Stimulated activated CD8-positive, alpha-beta memory T cell treated with anti-CD3 and anti-CD28 coated beads, Interleukin-2, amount 100 ng/mL, for 48 hours (primary cell): ENCODE measurements around the gene PKP4.

ENCODE experiments used
- DNase-seq, 2 donors: peaks; one replicate each; pipeline ENCODE4 v3.0.0-alpha.2; 2020; ENCODE audit warnings: low read depth in 2 of 2

Gene PKP4

DNA sequence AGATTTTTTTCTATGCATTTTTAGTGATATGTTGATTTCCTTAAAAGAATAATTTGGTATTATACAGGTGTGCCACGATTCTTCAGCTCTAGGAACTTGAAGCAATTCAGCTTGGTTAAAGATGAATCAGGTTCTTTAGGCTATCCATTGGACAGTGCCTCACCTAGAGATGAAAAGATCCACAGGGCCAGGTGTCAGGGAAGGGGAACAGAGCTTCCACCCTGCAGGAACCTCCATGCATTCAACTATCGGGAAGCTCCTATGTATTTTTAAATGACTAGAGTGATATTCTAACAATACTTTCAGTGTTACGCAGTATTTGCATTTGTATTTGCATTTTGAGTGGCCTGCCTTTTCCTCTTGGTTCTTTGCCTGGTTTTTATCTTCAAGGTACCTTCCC is 40.2 kb downstream of the PKP4 start:
- DNase-seq = no peak

DNA sequence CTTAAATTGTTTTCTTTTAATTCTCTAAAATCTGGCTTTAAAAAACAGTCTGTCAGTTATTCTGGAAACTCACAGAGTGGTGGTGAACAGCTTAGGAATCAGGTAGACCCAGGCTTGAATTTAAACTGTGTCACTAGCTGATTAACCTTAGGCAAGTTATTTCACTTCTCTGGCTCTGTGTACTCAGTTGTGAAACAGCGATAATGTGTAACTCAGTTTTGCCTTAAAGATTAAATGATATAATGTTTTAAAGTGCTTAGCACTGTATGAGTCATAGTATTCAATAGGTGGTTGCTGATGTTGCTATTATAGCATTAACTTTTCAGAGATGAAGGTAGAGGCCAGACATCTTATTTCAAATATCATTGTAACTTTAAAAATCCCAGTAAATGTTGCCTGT is 40.7 kb downstream of the PKP4 start:
- DNase-seq = no peak

DNA sequence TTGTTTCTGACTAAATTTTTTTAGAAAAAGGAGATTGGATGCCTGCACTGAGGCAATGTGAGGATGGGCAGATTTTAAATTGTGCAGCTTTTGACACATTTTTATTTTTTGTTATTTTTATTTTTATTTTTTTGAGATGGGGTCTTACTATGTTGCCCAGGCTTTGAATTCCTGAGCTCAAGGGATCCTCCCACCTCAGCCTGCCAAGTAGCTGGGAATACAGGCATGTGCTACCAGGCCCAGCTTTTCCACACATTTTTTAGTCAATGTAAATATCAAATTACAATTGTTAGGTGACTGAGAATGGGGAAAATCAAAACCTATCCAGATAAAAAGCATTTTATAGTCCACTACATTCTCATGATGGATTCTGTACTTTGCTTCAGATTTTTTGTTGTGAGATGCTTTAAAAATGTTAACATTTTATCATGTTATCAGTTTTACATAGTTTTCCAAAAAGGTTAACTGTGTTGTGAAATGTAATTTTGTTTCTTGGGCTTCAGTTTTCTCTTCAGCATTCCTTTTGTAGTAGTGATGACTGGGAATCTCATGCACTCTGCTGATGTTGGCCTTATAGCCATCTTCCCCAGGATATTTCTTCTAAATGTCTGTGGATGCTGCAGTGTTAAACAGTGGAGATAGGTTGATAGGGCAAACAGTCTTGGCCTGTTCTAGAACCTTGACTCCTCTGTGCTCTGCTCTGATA is 41.4 kb downstream of the PKP4 start:
- no peak for DNase-seq

GRCh38 chr2:158498749-158499136 is 42.0 kb downstream of the PKP4 start:
- no peak for DNase-seq

DNA sequence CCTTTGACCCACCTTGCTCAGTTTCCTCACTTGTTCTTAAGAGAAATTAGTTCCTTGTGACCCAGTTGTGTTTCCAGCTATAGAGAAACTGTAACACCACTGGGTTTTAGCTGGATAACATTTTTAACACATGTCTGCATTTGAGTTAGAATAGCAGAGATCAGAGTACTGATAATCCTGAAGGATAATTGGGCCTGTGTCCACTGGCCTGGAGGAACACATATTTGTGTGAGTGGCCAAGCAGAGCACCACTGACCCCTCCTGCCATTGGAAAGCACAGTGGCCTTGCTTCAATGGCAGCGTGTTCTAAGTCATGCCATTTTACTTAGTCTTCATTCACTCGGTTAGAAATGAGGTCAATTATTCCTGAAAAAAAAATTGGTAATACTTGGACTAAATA is 42.6 kb downstream of the PKP4 start:
- no peak for DNase-seq

GRCh38 chr2:158500333-158500732 is 43.6 kb downstream of the PKP4 start:
- DNase-seq = no peak

DNA sequence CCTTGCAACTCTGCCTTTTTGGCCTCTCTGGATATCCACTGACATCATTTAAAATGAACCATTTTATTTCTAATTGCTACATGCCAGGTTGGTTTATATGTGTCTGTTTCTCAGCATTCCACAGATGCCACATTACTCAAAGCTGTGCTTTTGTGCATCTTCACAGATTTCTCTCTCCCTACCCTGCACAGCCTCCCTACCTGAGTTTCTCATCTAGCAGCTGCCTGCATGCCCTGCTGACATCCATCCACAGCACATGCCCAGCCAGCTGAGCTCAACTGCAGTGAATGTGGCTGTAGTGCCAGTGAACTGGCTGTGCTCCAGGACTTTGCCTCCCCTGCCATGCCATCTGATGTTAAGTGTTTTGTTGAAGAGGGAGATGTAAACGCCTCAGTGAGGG is 44.5 kb downstream of the PKP4 start:
- no peak for DNase-seq

- DNase-seq = no peak
These were observed 46.2 kb downstream of the PKP4 start for GRCh38 chr2:158502974-158503373.

- DNase-seq = no peak
These were observed 47.3 kb downstream of the PKP4 start for GRCh38 chr2:158504088-158504487.

GRCh38 chr2:158505448-158505934 is 48.7 kb downstream of the PKP4 start:
- no peak for DNase-seq

DNA sequence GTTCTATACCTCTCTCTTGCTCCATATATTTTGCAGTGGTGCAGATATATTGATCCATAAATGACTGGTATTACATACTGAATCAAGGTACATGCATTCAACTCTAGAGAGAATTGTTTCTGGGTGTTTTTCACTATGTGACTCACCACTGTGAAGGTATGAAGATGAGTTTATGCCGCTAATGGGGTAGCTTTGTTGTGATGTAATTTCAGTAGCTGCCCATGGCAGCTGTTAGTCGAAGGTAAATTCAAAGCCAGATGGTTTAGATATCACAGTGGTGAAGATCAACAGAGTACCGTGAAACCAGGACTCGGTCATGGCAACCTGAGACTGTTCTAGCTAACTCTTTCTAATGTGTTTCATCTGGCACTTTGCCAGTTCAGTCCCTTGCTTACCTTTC is 50.4 kb downstream of the PKP4 start:
- DNase-seq = no peak

- DNase-seq = no peak
These were observed 50.9 kb downstream of the PKP4 start for GRCh38 chr2:158507679-158508078.

GRCh38 chr2:158509928-158510797 is 53.4 kb downstream of the PKP4 start:
- no peak for DNase-seq

- no peak for DNase-seq
These were observed 54.1 kb downstream of the PKP4 start for GRCh38 chr2:158510887-158511286.

- no peak for DNase-seq
These were observed 55.0 kb downstream of the PKP4 start for GRCh38 chr2:158511706-158512105.

DNA sequence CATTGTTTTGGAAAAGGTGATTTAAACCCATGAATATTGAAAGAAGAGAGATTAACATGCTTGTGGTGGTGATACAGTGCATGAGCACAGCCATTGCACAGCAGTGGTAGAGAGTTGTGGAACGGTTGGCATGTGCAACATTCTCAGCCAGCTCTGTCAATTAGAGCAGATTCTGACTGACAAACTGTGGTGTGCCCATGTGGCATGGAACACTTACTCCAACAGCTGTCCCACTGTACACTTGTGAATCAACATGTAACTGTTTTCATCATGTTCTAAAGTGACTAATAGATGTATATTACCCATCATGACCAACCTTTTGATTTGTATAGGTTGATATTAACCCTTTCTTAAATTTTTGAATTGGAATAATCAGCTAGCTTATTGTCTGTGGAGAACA is 55.6 kb downstream of the PKP4 start:
- DNase-seq = no peak

- DNase-seq = no peak
These were observed 57.1 kb downstream of the PKP4 start for GRCh38 chr2:158513841-158514240.

DNA sequence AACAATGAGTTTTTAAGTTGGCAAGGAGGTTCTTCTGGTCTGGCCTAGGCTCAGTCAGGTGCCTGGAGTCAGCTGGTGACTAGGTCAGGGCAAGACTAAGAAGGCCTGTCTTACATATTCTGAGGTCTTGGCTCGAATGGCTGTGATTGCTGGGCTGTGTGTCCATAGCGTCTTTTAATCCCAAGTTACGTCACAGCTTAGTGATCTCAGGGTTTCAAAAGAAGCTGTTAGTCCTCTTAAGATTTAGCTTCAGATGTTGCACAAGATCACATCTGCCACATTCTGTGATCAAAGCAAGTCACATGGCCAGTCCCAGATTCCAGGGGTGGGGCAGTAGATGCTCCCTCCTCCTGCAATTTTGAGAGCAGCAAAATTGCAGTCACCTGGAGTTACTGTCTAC is 61.3 kb downstream of the PKP4 start:
- DNase-seq = no peak

DNA sequence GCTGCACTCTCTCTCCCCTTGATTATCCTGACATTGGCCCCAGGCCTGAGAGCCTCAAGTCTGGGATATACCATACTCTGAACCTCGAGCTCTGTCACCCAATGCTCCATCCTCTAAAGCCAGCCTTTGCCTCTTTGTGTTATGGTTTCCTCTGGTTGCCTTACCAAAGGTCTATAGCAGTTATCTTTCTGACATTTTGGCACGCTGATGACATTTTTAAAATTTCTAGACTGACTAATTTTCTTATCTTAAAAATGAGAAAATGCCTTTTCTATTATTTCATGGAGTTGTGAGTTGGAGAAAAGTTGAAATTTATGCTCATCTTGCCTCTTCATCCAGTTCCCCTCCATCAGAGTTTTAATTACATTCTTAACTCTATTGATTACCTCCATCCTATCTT is 62.7 kb downstream of the PKP4 start:
- no peak for DNase-seq

DNA sequence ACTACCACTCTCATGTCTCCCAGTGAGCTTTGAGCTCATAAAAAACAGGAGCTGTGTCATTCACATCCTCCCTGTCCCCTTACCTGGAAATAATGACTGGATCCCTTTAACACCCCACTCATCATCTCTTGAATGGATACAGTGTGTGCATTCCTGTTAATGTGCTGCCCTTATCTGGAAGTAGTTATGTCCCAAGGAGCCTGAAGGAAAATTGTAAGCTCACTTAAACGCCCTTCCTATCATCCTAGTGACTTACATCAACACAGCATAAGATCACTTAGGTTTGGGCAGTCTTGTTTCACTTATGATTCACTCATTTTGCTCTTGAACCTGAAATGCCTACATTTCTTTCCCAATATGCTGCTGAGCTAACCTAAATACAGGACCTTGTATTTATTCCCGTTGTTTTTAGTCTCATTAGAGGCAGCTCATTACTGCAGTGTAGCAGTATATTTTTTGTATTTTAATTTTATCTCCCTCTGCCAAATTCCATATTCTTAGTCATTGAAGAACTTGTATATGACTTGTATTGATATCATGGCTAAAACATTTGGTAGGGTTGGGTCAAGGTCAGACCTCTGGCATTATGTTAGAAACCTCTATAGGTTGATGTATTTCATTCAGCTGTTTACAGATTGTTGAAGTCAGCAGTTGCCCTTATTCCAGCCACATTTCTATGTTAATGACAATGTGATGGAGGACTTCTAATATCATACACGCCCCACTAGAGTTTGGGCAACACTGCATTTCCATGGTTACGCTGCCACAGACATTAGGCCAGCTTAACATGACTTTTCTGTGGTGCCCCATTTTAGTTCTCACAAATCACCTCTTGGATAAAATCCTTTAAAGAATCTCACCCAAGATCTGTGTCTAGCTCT is 72.9 kb downstream of the PKP4 start:
- no peak for DNase-seq

DNA sequence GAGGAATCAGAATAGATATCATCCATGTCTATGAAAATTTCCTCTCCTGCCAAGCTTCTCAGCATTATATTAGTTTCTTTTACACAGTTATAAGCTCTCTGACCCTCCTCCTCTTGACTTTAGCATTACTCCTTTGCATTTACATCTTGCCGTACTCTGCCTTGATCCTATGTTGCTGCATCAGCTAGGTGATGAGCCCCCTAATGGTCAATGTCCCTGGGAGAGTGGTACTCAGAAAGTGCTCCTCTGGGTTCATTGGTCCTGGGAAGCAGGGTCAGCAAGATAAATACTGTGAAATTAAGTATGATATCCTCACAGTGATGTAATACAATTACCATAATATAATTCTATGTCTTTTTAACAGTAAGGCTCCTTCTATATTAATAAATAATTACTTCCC is 74.1 kb downstream of the PKP4 start:
- no peak for DNase-seq

DNA sequence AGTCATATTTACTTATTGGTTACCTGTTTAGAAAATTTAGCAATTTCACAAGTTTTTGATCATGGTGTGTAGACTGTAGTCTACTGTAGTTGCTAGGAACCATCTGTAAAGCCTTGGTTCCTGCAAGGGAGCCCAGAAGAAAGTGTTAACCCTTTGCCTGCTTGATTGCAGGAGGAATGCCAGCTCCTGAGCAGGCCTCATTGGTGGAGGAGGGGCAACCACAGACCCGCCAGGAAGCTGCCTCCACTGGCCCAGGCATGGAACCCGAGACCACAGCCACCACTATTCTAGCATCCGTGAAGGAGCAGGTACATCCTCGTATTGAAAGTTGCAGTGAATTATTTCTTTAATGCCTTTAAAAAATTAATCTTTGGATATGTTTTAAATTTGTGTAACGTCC is 76.3 kb downstream of the PKP4 start:
- DNase-seq = no peak
